Stimulated activated CD8-positive, alpha-beta memory T cell treated with anti-CD3 and anti-CD28 coated beads, Interleukin-15, amount 100 ng/mL, for 24 hours (primary cell): Measurements from ENCODE around the gene TMEM97.

Experiments
- DNase-seq: peaks from one replicate; pipeline ENCODE4 v3.0.0-alpha.2; 2020; ENCODE audit warnings: low read depth

Gene TMEM97

GRCh38 chr17:28365487-28365886, 46.5 kb downstream of the TMEM97 start:
- DNase-seq: no peak

GRCh38 chr17:28366605-28367004, 47.6 kb downstream of the TMEM97 start:
- DNase-seq: no peak

GRCh38 chr17:28367641-28368305, 48.8 kb downstream of the TMEM97 start:
- no peak for DNase-seq

DNA sequence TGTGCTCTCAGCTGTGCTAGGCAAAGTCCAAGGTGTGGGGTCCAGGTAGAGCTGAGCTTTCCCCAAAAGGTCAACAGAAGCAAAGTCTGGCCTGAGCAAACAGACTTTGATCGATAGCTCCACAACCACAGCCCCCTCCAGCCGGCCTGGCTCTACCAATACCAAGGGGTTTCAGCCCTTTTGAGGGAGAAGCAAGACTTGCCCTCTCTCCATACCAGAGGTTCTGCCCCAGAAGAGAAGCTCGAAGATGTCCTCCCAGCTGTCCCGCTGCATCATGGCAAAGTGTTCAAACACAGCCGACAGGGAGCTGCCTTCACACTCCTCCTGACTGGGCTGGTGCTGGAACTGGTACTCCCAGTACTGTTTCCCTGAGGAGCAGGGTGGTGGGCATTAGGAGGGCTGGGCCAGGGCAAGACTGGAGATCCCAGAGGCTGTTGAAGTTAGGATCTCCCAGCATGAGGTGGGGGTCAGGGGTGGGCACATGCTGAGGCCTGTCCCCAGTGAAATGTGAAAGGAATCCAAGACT, 49.4 kb downstream of the TMEM97 start:
- no peak for DNase-seq

- DNase-seq: no peak
These were observed 50.1 kb downstream of the TMEM97 start for GRCh38 chr17:28368915-28369683.

DNA sequence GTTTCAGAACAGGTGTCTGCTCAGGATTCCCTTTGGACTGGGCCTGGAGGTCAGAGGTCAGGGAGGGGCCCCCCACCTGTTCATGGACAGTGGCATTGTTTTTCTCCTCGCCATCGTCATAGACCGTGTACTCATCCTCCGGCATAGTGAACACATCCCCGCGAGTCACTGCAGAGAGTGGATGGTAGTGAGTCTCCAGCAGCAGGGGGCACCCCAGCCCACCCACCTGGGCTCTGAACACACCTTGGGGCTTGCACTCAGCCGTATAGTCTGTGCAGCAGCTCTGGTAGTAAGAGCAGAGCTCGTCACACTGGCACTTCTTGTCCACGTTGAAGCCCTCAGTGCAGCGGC, 50.7 kb downstream of the TMEM97 start:
- DNase-seq: no peak

DNA sequence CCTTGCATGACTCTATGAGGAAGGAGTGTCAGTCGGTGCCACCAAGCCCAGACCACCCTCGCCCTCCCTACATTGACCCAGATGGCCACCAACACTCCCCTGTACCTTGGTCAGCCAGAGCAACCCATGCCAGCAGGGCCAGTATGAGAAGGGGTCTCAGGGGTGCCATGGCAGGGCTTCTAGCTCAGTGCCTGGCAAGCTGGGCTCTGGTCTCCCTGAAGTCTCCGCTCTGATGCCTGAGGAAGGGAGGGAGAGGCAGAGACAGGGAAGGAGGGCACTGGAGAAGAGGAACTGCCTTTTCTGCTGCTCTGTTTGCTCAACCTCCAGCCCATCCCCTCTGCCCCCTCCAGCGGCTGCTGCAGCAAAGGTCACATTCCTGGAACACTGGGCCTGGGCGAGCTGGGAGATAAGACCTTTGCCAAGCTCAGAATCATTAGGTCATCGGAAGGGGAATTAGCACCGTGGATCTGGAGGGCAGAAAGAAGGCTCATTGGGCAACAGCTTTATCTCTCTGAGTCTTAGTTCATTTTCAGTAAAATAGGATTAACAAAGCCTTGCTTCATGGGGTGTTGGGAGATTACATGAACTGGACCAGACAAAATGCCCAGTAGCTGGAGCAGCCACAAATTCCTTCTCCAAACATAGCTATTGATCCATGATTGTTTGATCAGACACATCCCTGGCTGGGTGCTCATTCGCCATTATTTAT, 51.2 kb downstream of the TMEM97 start, which contains the start of gene VTN:
VTN (minus strand) TSS at position 273 of the 709 bp plus-strand sequence; CDS start at position 169, 104 bp downstream.
- no peak for DNase-seq

- no peak for DNase-seq
These were observed 51.7 kb downstream of the TMEM97 start for GRCh38 chr17:28370744-28371103.

DNA sequence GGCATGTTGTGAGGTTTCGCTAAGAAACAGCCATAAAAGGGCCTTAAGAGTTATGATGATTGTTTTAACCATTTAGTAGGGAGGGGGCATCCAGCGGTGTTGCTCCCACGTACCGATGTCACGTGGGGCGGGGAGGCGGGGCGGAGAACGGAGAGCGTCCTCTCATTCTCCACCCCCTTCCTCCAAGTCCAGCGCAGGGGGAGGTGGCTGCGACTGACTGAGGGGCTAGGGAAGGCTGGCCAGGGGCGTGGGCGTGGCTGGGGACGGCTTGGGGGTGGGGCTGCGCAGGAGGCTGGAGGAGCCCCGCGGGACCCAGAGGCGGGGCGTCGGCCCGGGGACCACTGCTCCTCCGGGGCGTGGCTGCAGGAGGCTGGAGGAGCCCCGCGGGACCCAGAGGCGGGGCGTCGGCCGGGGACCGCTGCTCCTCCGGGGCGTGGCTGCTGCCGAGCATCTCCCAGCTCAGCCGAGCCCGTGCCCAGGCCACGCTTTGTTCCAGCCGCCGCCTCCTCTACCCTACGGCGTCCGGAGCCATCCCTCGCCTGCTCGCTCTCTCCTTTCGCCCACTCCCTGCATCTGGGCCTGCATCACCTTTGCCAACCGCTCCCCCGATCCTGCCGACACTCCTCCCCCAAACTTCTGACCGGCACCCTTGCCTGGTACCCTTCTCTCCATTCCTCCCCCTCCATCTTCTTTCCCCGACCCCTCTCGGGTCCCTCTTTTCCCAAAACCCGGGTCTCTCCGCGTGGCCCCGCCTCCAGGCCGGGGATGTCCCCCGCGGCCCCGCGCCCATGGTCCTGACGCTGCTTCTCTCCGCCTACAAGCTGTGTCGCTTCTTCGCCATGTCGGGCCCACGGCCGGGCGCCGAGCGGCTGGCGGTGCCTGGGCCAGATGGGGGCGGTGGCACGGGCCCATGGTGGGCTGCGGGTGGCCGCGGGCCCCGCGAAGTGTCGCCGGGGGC, 52.5 kb downstream of the TMEM97 start, which contains the start of gene SARM1:
SARM1 (plus strand) TSS at position 450 of the 958 bp plus-strand sequence; CDS start at position 789, 339 bp downstream.
- DNase-seq: peak; percentile 60

- DNase-seq: no peak
These were observed 53.4 kb downstream of the TMEM97 start for GRCh38 chr17:28372203-28372944.

DNA sequence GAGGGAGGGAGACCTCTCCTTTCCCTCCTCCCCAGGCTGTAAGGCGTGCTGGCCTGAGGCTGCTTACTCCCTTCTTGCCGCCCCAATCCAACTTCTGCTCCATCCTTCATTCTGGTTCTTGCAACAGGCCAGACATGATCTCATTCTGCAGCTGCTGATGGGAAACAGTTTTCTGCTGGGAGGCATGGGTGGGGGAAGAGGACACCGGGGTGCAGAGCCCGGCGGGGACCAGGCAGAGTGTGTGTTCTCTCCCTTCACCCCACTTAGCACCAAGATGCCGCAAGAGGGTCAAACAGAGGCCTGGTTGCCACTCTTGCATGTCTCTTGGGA, 53.9 kb downstream of the TMEM97 start:
- no peak for DNase-seq
